ENCODE data around the gene LRRC1.

The LRRC1 gene

GRCh38 chr6:53929041-53929820, 134.4 kb downstream of the LRRC1 start:
- DNase-seq: no peak

DNA sequence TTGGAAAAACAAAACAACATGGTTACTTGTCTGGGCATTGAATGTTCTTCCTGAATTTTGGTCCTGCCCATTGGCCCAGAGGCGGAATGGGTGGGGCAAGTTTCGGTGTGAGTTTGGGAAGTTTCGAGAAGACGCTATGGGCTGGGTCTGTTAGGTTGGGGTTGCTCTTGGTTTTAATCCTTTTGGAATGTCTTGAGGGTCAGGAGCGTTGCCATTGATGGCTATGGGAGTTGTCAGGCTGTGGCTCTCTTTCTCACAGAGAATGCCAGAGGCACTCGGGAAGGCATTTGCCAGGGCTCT, 135.0 kb downstream of the LRRC1 start:
- DNase-seq: no peak

DNA sequence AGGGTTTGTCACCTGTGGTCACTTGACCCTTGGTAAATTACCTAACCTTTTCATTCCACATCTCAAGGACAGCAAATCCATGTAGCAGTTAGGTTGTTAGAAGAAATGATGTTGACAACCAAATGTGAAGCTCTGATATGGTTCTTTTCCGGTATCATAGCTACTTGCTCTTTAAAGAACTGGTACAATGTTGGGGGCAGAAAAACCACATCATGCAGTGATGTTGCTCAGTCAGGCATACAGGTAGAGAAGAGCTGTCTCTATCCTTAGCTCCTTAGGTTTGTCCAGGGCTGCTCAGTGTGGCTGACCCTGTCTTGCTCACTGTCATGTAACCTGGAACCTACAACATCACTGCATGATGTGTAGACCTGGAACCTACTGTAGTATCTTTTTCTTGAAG, 135.5 kb downstream of the LRRC1 start:
- DNase-seq: no peak

DNA sequence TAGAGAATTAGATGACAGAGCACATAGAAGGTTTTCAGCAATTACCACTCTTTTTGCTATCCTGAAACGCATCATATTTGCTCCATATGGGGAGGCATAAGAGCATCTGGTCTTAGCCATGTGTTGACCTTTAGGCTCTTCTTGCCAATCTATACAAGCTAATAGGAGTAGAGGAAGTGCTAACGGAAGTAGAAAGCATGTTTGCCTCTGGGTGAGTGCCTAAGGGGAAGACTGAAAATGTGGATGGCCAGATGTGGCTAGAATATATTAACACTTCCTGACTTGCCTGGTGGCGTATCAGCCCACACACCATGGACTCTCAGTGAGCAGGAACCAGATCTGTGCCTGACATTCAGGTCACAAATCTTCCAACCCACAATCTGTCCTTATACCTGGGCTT, 136.3 kb downstream of the LRRC1 start:
- no peak for DNase-seq

- DNase-seq: no peak
Measured at GRCh38 chr6:53932516-53932915, 137.7 kb downstream of the LRRC1 start.

- no peak for DNase-seq
Measured at GRCh38 chr6:53934023-53934422, 139.2 kb downstream of the LRRC1 start.

- DNase-seq: no peak
Measured at GRCh38 chr6:53937461-53937860, 142.7 kb downstream of the LRRC1 start.

GRCh38 chr6:53938810-53939209, 144.0 kb downstream of the LRRC1 start:
- DNase-seq: no peak

GRCh38 chr6:53939830-53940229, 145.0 kb downstream of the LRRC1 start:
- DNase-seq: no peak

DNA sequence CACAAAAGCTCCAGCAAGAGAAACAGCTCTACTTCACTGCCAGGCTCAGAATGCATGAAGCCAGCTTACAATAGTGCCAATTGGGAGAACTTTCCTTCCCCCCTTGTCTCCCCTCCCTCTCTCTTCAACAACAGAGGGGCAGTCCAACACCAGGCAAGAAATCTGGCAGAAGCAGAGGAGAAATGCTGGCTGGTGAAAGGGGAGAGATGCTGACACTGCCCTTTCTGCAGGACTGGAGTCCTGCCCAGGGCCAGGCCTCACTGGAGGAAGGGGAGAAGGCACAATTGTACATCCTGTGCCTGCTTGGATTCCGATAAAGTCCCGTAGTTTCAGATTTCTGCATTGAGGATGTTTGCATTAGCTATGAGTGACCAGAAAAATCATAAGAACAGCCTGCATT, 148.6 kb downstream of the LRRC1 start:
- DNase-seq: no peak

GRCh38 chr6:53944091-53944490, 149.3 kb downstream of the LRRC1 start:
- DNase-seq: no peak

DNA sequence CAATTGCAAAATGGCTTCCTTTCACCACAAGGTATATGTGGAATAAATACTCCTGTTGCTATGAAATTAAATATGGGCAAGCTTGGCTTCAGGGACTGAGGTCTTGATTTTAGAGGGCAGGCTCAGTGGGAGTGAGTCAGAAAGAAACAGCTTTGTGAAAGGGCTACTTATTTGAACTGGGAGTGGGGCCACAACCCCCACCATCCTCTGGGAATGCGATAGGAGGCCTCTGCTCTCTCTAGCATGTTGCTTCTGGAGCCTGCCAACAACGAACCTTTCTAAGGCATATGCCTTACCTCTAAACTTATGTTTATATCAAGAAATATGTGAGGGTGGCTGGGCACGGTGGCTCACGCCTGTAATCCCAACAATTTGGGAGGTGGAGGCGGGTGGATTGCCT, 149.7 kb downstream of the LRRC1 start:
- no peak for DNase-seq

DNA sequence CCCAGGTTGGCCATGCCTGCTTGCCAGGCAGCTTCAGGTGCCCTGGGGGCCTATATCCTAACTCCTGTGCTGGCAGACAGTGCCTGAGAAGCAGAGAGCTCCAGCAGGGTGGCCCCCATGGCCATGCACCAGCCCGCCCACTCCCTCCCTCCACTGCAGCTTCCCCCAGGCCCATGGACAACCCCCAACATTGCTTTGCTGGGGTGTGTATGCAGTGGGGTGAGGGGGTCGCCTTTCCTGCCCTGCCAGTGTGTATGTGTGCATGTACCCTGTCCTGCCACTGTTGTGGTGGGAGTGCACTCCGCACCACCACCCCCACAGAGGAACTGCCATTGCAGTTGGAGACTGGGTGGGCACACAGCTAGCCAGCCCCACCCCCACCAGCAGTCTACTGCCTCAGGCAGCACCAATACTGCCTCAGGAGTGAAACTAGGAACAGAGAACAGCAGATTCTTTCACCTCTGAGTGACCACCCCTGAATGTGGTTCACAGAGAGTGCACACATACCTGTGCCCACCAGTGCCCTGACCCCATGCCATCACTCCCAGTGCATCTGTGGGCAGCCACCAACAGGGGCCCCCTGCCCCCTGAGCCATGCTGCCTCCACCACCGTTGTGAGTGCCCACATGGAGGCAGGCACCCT, 151.1 kb downstream of the LRRC1 start:
- DNase-seq: no peak

GRCh38 chr6:53947780-53948179, 153.0 kb downstream of the LRRC1 start:
- DNase-seq: no peak

DNA sequence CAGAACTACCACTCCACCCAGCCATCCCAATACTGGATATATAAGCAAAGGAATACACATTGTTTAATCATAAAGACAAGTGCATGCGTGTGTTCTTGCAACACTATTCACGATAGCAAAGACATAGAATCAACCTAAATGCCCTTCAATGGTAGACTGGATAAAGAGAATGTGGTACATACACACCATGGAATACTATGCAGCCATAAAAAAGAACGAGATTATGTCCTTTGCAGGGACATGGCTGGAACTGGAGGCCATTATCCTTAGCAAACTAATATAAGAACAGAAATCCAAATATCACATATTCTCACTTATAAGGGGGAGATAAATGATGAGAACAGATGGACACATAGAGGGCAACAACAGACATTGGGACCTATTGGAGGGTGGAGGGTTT, 156.6 kb downstream of the LRRC1 start:
- DNase-seq: no peak

GRCh38 chr6:53956068-53956711, 161.4 kb downstream of the LRRC1 start:
- no peak for DNase-seq

- DNase-seq: no peak
Measured at GRCh38 chr6:53956804-53957203, 162.0 kb downstream of the LRRC1 start.

- no peak for DNase-seq
Measured at GRCh38 chr6:53959717-53960116, 164.9 kb downstream of the LRRC1 start.

DNA sequence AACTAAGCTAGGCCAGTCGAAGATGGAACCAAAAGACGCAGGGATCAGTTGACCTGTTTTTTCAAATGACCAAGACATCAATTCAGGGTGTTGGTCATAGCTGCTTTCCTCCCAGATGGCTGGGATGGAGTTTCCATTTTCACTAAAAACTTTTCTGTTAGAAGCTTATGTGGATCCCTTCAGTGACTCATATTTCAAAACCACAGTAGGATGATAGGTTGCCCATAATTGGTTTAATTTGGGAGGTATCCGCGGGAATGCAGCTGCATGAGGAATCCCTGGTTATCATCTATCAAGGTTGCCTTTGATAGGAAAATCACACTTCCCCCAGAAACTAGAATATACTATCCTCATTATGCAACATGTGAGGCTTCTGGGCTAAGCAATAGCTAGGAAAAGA, 165.5 kb downstream of the LRRC1 start:
- DNase-seq: no peak

GRCh38 chr6:53961679-53962370, 167.0 kb downstream of the LRRC1 start:
- no peak for DNase-seq

DNA sequence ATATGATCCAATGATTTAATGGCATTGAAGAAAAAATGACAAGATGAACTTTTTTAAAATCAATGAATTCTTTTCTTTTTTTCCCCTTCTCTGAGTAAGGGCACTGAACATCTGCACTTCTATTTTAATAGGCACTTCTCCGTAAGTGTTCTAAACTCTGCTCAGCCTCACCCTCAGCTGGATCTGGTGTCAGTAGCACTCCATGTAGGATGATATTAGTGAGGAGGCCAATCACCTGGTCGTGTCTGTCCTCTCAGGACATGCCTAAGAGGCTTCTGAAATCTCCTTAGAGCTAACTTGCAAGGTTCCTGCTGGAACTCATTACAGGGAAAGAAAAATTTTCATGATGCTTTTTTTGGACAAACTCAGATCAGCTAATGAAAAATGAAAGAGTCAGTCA, 167.8 kb downstream of the LRRC1 start:
- no peak for DNase-seq

GRCh38 chr6:53967415-53967814, 172.6 kb downstream of the LRRC1 start:
- no peak for DNase-seq

Measured in NK-92 treated with Interleukin-12 subunit alpha and Interleukin-12 subunit beta, amount 100 ng/mL, for 24 hours (cell line).